C4-2B (cell line): Measurements from ENCODE around the gene PLEKHM3.

Source experiments
- ZFX ChIP-seq: fragments of 450-650 bp; IDR thresholded peaks from 2 replicates; pipeline ENCODE4 v1.6.1; 2017
- TF ChIP-seq, protein P1 (sequence below): fragments of 450-650 bp; conservative IDR thresholded peaks from 2 replicates; pipeline ENCODE4 v1.5.1; 2017; ENCODE audit warnings: mild to moderate bottlenecking

DNA sequence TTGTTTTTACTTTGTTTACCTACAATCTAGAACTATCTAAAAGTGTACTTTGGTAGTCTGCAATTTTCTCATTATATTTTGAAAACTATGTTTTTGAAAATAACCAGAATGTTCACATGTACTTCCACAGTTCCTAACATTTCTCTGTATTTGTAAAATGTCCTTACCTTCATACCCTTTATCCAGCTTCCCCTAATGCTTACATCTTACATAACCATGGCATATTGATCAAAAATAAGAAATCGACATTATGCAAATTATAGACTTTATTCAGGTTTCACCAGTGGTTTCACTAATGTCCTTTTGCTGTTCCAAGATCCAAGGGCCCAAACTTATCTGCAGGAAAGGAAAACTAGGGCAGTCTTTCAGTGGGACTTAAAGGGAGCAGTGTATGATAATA is 114.1 kb downstream of the PLEKHM3 start:
- TF ChIP-seq, protein P1, sequence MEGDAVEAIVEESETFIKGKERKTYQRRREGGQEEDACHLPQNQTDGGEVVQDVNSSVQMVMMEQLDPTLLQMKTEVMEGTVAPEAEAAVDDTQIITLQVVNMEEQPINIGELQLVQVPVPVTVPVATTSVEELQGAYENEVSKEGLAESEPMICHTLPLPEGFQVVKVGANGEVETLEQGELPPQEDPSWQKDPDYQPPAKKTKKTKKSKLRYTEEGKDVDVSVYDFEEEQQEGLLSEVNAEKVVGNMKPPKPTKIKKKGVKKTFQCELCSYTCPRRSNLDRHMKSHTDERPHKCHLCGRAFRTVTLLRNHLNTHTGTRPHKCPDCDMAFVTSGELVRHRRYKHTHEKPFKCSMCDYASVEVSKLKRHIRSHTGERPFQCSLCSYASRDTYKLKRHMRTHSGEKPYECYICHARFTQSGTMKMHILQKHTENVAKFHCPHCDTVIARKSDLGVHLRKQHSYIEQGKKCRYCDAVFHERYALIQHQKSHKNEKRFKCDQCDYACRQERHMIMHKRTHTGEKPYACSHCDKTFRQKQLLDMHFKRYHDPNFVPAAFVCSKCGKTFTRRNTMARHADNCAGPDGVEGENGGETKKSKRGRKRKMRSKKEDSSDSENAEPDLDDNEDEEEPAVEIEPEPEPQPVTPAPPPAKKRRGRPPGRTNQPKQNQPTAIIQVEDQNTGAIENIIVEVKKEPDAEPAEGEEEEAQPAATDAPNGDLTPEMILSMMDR = no peak
- no peak for TF ChIP-seq ZFX
